Caco-2 (cell line): ENCODE data around the gene ETNK1. TPM values are rescaled to one million over a fixed set of nuclear protein-coding genes. Genes with fewer than 3 reads are reported as not detected.

Source experiments
- Bru-seq: library from RNA; stranded (reverse); fragments of 400-500 nt; gene quantifications from one replicate; lab custom pipeline; 2021; lab: Mats Ljungman, UMichigan
- BruChase-seq, 2 experiments: library from RNA; stranded (reverse); fragments of 400-500 nt; gene quantifications; one replicate each; lab custom pipeline; 2021; lab: Mats Ljungman, UMichigan
- BruUV-seq: library from RNA; stranded (reverse); fragments of 400-500 nt; replicated peaks from 2 replicates; lab custom pipeline; 2021; lab: Mats Ljungman, UMichigan
- CTCF ChIA-PET: fragments of 300-600 bp; sonication (Branson Sonifier 250); formaldehyde crosslinking; loops from one replicate; lab custom pipeline; 2022; ENCODE audit warnings: antibody characterized with exemption; lab: Charles Lee
- POLR2A ChIA-PET: fragments of 300-600 bp; sonication (Branson Sonifier 250); formaldehyde crosslinking; loops from one replicate; lab custom pipeline; 2022; ENCODE audit warnings: antibody characterized with exemption; lab: Charles Lee
- DNase-seq, 2 experiments: peaks; one replicate each; pipeline versions ENCODE4 v3.0.0 to v3.0.0-alpha.2; 2020 to 2022
- H3K27me3 ChIP-seq: replicated peaks from 2 replicates; pipeline ENCODE4 v1.6.0; 2011; ENCODE audit warnings: low read length; ENCODE audit not compliant: control insufficient read depth, insufficient read depth
- H3K36me3 ChIP-seq: 2 replicates; pipeline ENCODE4 v1.5.1; 2011; ENCODE audit warnings: low read length; ENCODE audit not compliant: control insufficient read depth, insufficient read depth
- H3K4me1 ChIP-seq: fragments of 250-450 bp; sonication (Bioruptor Pico); 2 replicates; pipeline ENCODE4 v1.5.1; 2020; ENCODE audit warnings: mild to moderate bottlenecking
- H3K4me3 ChIP-seq: 2 replicates; pipeline ENCODE4 v1.5.1; 2011; ENCODE audit warnings: low read depth, mild to moderate bottlenecking, control low read depth, low read length
- H3K9me3 ChIP-seq: fragments of 250-450 bp; sonication (Bioruptor Pico); 2 replicates; pipeline ENCODE4 v1.5.1; 2020; ENCODE audit warnings: mild to moderate bottlenecking, moderate library complexity
- H3K27ac Mint-ChIP-seq: one replicate; pipeline ENCODE4 v1.8.0; 2022; ENCODE audit warnings: mixed read lengths; ENCODE audit not compliant: unreplicated experiment
- H3K27me3 Mint-ChIP-seq: one replicate; pipeline ENCODE4 v1.8.0; 2022; ENCODE audit warnings: mixed read lengths; ENCODE audit not compliant: insufficient read depth, unreplicated experiment
- H3K36me3 Mint-ChIP-seq: one replicate; pipeline ENCODE4 v1.8.0; 2022; ENCODE audit warnings: mild to moderate bottlenecking, mixed read lengths; ENCODE audit not compliant: insufficient read depth, unreplicated experiment
- H3K4me1 Mint-ChIP-seq: one replicate; pipeline ENCODE4 v1.8.0; 2022; ENCODE audit warnings: low read depth, mixed read lengths; ENCODE audit not compliant: unreplicated experiment
- H3K4me3 Mint-ChIP-seq: one replicate; pipeline ENCODE4 v1.8.0; 2022; ENCODE audit warnings: mild to moderate bottlenecking, moderate library complexity, mixed read lengths; ENCODE audit not compliant: unreplicated experiment
- H3K9me3 Mint-ChIP-seq: one replicate; pipeline ENCODE4 v1.8.0; 2022; ENCODE audit warnings: mixed read lengths; ENCODE audit not compliant: unreplicated experiment
- intact Hi-C: fragments of 100-400 bp; cut with micrococcal nuclease; formaldehyde crosslinking; loops from one replicate; pipeline ENCODE4 v1.10.0; 2022; ENCODE audit not compliant: unreplicated experiment
- long read RNA-seq: library from polyadenylated mRNA; stranded (forward); transcript quantifications from one replicate; pipeline ENCODE4 v2.0.0, GENCODE V29; 2022
- total RNA-seq: library from RNA; stranded (reverse); gene quantifications from 2 replicates; pipeline ENCODE4 v1.2.3, GENCODE V29; 2022
- TF ChIP-seq, protein P1 (sequence below), 2 experiments: fragments of 200-600 bp in 1 of 2; IDR thresholded peaks; 1 replicate in 1 of 2; 2 replicates in 1 of 2; pipeline versions ENCODE4 v1.5.1 to v1.8.0; 2011 to 2022; ENCODE audit warnings: antibody characterized with exemption in 1 of 2, control low read depth in 1 of 2, inconsistent platforms in 1 of 2, low read depth in 1 of 2, low read length in 1 of 2, mild to moderate bottlenecking in 1 of 2, moderate library complexity in 1 of 2; ENCODE audit not compliant: insufficient read depth in 1 of 2, severe bottlenecking in 1 of 2, unreplicated experiment in 1 of 2

Gene ETNK1, protein sequence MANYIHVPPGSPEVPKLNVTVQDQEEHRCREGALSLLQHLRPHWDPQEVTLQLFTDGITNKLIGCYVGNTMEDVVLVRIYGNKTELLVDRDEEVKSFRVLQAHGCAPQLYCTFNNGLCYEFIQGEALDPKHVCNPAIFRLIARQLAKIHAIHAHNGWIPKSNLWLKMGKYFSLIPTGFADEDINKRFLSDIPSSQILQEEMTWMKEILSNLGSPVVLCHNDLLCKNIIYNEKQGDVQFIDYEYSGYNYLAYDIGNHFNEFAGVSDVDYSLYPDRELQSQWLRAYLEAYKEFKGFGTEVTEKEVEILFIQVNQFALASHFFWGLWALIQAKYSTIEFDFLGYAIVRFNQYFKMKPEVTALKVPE
- total RNA-seq (78.7 and 89.9 TPM in 2 replicates), Bru-seq, nascent RNA (percentile 97 among the genes with signal in this experiment), BruChase-seq, experiment 1, labeled RNA remaining after a 2-hour chase (percentile 97 among the genes with signal in this experiment), BruChase-seq, experiment 2, labeled RNA remaining after a 6-hour chase (percentile 97 among the genes with signal in this experiment)
- long read RNA-seq, full-length matches to known transcripts, result 41 of 53 reads
- long read RNA-seq, partial matches to known transcripts, result 1 of 53 reads
- long read RNA-seq, other reads (novel, unspliced or antisense), result 11 of 53 reads

DNA sequence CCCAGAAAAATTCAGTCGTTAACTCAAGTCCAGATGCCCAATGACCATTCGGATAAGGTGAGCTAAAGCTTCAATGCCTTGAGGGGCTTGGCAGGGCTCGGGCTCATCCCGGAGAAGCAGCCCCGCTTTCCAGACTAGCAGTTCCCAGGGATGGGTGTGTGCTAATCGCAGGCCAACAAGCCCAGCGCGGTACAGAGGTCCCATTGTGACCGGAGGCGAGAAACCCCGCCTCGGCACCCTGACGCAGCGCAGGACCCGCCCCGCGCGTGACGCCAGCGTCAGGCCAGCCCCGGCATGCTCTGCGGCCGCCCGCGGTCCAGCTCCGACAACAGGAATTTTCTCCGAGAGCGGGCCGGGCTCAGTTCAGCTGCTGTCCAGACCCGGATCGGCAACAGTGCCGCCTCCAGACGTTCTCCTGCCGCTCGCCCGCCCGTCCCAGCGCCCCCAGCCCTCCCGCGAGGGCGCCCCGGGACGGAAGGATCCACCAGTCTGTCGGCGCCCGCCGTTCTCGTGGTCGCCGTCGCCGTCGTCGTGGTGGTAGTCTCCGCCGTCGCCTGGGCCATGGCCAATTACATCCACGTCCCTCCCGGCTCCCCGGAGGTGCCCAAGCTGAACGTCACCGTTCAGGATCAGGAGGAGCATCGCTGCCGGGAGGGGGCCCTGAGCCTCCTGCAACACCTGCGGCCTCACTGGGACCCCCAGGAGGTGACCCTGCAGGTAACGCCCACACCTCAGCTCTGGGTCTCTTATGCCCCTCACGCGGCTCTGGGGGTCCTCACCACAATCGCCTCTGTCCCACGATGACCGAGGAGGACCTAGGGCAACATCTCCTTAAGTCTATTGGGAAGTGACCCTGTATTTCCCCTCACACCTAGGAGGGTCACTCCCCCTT, at the start of gene ETNK1:
TSS of gene ETNK1 (plus strand) at position 302 of the 892 bp plus-strand sequence. CDS start at position 562, 260 bp downstream.
- no TSS peak for BruUV-seq
- H3K27me3 Mint-ChIP-seq, result peaks cover 3% of the 10 kb centered on the region
- peak; percentile 97 to 99 for DNase-seq
- intact Hi-C loops, result loop anchor here (1.0 to 10.0 kb wide), 5 partner anchors 37 to 970 kb away; partner anchors contain the start of genes C2CD5 and LDHB
- H3K36me3 Mint-ChIP-seq, result peaks cover 23% of the 10 kb centered on the region
- TF ChIP-seq, protein P1, sequence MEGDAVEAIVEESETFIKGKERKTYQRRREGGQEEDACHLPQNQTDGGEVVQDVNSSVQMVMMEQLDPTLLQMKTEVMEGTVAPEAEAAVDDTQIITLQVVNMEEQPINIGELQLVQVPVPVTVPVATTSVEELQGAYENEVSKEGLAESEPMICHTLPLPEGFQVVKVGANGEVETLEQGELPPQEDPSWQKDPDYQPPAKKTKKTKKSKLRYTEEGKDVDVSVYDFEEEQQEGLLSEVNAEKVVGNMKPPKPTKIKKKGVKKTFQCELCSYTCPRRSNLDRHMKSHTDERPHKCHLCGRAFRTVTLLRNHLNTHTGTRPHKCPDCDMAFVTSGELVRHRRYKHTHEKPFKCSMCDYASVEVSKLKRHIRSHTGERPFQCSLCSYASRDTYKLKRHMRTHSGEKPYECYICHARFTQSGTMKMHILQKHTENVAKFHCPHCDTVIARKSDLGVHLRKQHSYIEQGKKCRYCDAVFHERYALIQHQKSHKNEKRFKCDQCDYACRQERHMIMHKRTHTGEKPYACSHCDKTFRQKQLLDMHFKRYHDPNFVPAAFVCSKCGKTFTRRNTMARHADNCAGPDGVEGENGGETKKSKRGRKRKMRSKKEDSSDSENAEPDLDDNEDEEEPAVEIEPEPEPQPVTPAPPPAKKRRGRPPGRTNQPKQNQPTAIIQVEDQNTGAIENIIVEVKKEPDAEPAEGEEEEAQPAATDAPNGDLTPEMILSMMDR (IDR thresholded peaks at IDR 0.05; ENCODE audit: insufficient read depth in 1 of 2, low read depth in 1 of 2, low read length in 1 of 2, severe bottlenecking in 1 of 2, unreplicated experiment in 1 of 2), result no peak
- Histone ChIP-seq H3K27me3 (no peaks in the 10 kb centered on the region), H3K36me3 (no peaks in the 10 kb centered on the region), H3K4me3 (peak within 1 kb of the TSS; percentile 94), H3K9me3 (no peaks in the 10 kb centered on the region), H3K4me1 (peaks cover 26% of the 10 kb centered on the region)
- H3K4me3 Mint-ChIP-seq, result peak within 1 kb of the TSS; percentile 99
- ChIA-PET POLR2A (interaction anchor here (0.6 to 2.3 kb wide), 12 partner anchors 11 to 1222 kb away, joined by 3 to 37 read pairs (median 3); partner anchors contain the start of gene C2CD5), CTCF (interaction anchor here (0.9 to 1.5 kb wide), 4 partner anchors 60 to 96 kb away, joined by 4 to 6 read pairs (median 5); partner anchors contain the start of gene C2CD5)
- no peaks in the 10 kb centered on the region for H3K9me3 Mint-ChIP-seq
- peaks cover 22% of the 10 kb centered on the region for H3K4me1 Mint-ChIP-seq
- peak within 1 kb of the TSS; percentile 97 for H3K27ac Mint-ChIP-seq

DNA sequence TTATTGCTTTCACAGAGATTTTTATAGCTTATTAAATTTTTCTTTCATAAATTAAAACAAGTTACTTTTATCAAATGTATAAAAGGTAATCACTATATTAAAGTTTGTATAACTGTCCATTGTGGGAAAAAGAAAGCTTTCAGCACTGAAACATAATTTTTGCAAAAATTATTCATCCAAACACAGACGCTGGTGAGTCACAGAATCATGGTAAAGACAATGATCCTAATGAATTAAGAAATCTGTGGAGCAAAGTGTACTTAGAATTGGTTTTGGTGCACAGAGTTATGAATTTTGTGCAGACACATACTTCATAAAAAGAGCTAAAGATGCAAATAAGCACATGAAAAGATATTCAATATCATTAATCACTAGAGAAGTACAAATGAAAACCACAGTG, 48.9 kb upstream of the ETNK1 start:
- no peak overlapping the region for H3K4me3 ChIP-seq
- intact Hi-C loops, result loop anchor here (2.0 kb wide), 1 partner anchor 13 kb away; no protein-coding TSS in a partner anchor
- H3K9me3 ChIP-seq, result peaks cover 3% of the 10 kb centered on the region; the same call in 1 of the 2 replicates
- peaks cover 6% of the 10 kb centered on the region for H3K4me1 ChIP-seq
- Mint-ChIP-seq H3K4me3 (no peak overlapping the region), H3K4me1 (no peaks in the 10 kb centered on the region), H3K9me3 (no peaks in the 10 kb centered on the region), H3K27ac (no peak overlapping the region), H3K36me3 (no peaks in the 10 kb centered on the region), H3K27me3 (no peaks in the 10 kb centered on the region)
- TF ChIP-seq, protein P1 (IDR thresholded peaks at IDR 0.05; ENCODE audit: insufficient read depth in 1 of 2, low read depth in 1 of 2, low read length in 1 of 2, severe bottlenecking in 1 of 2, unreplicated experiment in 1 of 2), result no peak
- POLR2A ChIA-PET, result no interaction called here
- DNase-seq, result no peak
- CTCF ChIA-PET, result no interaction called here
- H3K36me3 ChIP-seq, result no peaks in the 10 kb centered on the region
- no peaks in the 10 kb centered on the region for H3K27me3 ChIP-seq
- no TSS peak for BruUV-seq
